Body of pancreas (tissue), 4 donors: Measurements from ENCODE around the gene C5orf24. TPM values are rescaled to one million over a fixed set of nuclear protein-coding genes. Genes with fewer than 3 reads are reported as not detected.

ENCODE experiments used
- ATAC-seq: fragments of 150-250 bp; one replicate; pipeline ENCODE4 v1.9.1; 2016
- DNase-seq, 4 donors: peaks; one replicate each; pipeline ENCODE4 v3.0.0-alpha.2; 2019
- H3K27ac ChIP-seq, 4 donors: fragments of 200-600 bp; sonication (generic); 1 replicate in 3 of 4; 2 replicates in 1 of 4; pipeline versions ENCODE4 v1.5.1 to v1.6.1; 2016 to 2019; ENCODE audit warnings: mild to moderate bottlenecking in 1 of 4, mixed read lengths in 1 of 4, moderate library complexity in 1 of 4
- H3K27me3 ChIP-seq, 2 donors: fragments of 200-600 bp; sonication (generic); one replicate each; pipeline ENCODE4 v1.6.0; 2016; ENCODE audit warnings: mild to moderate bottlenecking in 1 of 2
- H3K36me3 ChIP-seq, 2 donors: fragments of 200-600 bp; sonication (generic); replicated peaks in 1 of 2; 2 replicates each; pipeline ENCODE4 v1.5.1; 2016; ENCODE audit warnings: low read depth in 2 of 2; ENCODE audit not compliant: insufficient read depth in 1 of 2
- H3K4me1 ChIP-seq: fragments of 200-600 bp; sonication (generic); one replicate; pipeline ENCODE4 v1.6.0; 2016
- H3K4me3 ChIP-seq, 2 donors: fragments of 200-600 bp; sonication (generic); 1 replicate in 1 of 2; 2 replicates in 1 of 2; pipeline ENCODE4 v1.5.1; 2016 to 2019
- H3K9me3 ChIP-seq, 3 donors: fragments of 200-600 bp; sonication (generic); 1 replicate in 2 of 3; 2 replicates in 1 of 3; pipeline ENCODE4 v1.5.1; 2016
- POLR2A ChIP-seq, 3 donors: fragments of 450-650 bp; IDR thresholded peaks; one replicate each; pipeline ENCODE4 v1.6.1; 2016; ENCODE audit warnings: antibody characterized with exemption in 3 of 3, mild to moderate bottlenecking in 2 of 3
- WGBS, 2 donors: methylation state at CpG; one replicate each; pipeline ENCODE4 v1.1.5; 2017; 5-methylcytosine and 5-hydroxymethylcytosine counted together
- intact Hi-C: fragments of 100-400 bp; cut with DNase I; formaldehyde crosslinking; loops from one replicate; pipeline ENCODE4 v1.15.1; 2023
- total RNA-seq, 2 donors: library from RNA; depleted of rRNA; stranded (reverse); fragments of >200 nt; gene quantifications; one replicate each; pipeline ENCODE4 v1.1.0, GENCODE V29; 2016
- TF ChIP-seq, protein P1 (sequence below), 7 experiments: fragments of 450-650 bp in 4 of 7; fragments of 200-600 bp in 3 of 7; sonication (generic) in 3 of 7; IDR thresholded peaks; one replicate each; pipeline ENCODE4 v1.5.1; 2016 to 2019; ENCODE audit warnings: antibody characterized with exemption in 7 of 7

The C5orf24 gene
- total RNA-seq, 2 donors from 2014 or later: 15.3 to 20.1 TPM

DNA sequence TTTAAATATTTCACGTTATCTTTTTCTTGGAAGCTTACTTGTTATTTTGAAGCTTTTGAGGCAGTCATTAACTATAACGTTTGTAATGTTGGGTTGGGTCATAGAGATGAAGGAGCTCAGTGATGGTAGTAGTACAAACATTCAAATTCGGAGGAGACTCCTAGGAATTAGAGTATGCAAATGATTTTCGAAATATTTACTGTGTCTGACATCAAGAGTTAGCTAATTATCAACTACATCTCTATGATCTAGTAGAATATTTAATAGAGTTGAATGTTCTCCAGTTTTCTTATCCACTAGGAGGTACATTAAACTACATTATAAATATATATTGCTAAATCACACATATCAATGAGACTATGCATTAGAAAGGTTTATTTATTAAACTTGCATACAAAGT is 28.8 kb upstream of the C5orf24 start:
- Histone ChIP-seq H3K9me3 (no peaks in the 10 kb centered on the region), H3K27ac (no peak overlapping the region), H3K4me3 (no peak overlapping the region), H3K36me3 (peaks cover 11 to 20% of the 10 kb centered on the region in 2 donors), H3K4me1 (no peaks in the 10 kb centered on the region), H3K27me3 (no peaks in the 10 kb centered on the region)
- intact Hi-C loops: no loop called here
- DNase-seq (no peak), ATAC-seq (no peak)
- WGBS, 2 donors: 60 to 71% methylated on average over 4 of the region's 4 CpGs
- TF ChIP-seq, protein P1, sequence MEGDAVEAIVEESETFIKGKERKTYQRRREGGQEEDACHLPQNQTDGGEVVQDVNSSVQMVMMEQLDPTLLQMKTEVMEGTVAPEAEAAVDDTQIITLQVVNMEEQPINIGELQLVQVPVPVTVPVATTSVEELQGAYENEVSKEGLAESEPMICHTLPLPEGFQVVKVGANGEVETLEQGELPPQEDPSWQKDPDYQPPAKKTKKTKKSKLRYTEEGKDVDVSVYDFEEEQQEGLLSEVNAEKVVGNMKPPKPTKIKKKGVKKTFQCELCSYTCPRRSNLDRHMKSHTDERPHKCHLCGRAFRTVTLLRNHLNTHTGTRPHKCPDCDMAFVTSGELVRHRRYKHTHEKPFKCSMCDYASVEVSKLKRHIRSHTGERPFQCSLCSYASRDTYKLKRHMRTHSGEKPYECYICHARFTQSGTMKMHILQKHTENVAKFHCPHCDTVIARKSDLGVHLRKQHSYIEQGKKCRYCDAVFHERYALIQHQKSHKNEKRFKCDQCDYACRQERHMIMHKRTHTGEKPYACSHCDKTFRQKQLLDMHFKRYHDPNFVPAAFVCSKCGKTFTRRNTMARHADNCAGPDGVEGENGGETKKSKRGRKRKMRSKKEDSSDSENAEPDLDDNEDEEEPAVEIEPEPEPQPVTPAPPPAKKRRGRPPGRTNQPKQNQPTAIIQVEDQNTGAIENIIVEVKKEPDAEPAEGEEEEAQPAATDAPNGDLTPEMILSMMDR (IDR thresholded peaks at IDR 0.05): no peak
- TF ChIP-seq POLR2A (IDR thresholded peaks at IDR 0.05): no peak

DNA sequence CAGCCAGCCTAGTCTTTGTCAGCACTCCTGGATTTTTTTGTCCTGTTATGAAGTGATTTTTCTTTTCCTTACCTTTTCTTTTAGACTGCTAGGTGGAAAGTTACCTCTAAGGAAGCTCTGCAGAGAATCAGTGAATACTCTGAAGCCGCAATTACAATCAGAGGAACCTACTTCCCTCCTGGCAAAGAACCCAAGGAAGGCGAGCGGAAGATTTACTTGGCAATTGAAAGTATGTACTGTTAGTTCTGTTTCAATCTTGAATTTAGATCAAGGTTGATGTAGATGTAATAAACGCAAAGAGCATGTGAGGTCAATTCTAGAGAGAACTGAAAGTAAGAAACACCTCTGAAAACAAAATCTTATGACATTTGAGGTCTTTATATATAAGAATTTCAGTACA is 27.0 kb upstream of the C5orf24 start:
- intact Hi-C loops: no loop called here
- WGBS, 2 donors: 84 to 86% methylated on average over 4 of the region's 4 CpGs
- peaks cover 11 to 19% of the 10 kb centered on the region in 2 donors for H3K36me3 ChIP-seq

DNA sequence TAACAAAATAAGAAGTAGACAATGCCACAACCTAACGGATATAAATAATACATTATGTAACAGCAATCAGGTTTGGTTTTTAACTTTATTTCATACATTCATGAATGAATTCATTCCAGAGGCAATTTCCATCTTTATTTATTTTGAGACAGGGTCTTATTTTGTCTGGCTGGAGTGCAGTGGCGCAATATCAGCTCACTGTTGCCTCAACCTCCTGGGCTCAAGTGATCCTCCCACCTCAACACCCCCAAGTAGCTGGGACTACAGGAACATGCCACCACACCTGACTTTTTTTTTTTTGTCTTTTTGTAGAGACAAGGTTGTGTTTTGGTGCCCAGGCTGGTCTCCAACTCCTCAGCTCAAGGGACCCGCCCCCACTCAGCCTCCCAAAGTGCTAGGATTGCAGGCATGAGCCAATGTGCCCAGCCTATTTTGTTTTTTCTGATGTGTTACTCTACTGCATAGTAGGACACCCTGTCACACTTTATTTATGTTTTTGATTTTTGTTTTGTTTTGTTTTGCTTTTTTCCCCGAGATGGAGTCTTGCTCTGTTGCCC is 26.3 kb upstream of the C5orf24 start:
- ATAC-seq (no peak), DNase-seq (no peak)
- intact Hi-C loops: no loop called here
- no peaks in the 10 kb centered on the region for H3K27me3 ChIP-seq
- H3K36me3 ChIP-seq: peaks cover 11 to 19% of the 10 kb centered on the region in 2 donors
- WGBS, 2 donors: 88 to 95% methylated on average over 4 of the region's 4 CpGs
- H3K27ac ChIP-seq: no peak overlapping the region
- H3K4me1 ChIP-seq: no peaks in the 10 kb centered on the region
- TF ChIP-seq, protein P1 (IDR thresholded peaks at IDR 0.05): no peak
- no peak for TF ChIP-seq POLR2A (IDR thresholded peaks at IDR 0.05)
- no peak overlapping the region for H3K4me3 ChIP-seq
- no peaks in the 10 kb centered on the region for H3K9me3 ChIP-seq

More for the DNA sequence above, 27.0 kb upstream of the C5orf24 start:
- no peak overlapping the region for H3K27ac ChIP-seq
- no peak for TF ChIP-seq POLR2A (IDR thresholded peaks at IDR 0.05)
- TF ChIP-seq, protein P1 (IDR thresholded peaks at IDR 0.05): no peak
- no peak overlapping the region for H3K4me3 ChIP-seq
- DNase-seq (no peak), ATAC-seq (no peak)
- no peaks in the 10 kb centered on the region for H3K9me3 ChIP-seq
- no peaks in the 10 kb centered on the region for H3K4me1 ChIP-seq
- no peaks in the 10 kb centered on the region for H3K27me3 ChIP-seq

DNA sequence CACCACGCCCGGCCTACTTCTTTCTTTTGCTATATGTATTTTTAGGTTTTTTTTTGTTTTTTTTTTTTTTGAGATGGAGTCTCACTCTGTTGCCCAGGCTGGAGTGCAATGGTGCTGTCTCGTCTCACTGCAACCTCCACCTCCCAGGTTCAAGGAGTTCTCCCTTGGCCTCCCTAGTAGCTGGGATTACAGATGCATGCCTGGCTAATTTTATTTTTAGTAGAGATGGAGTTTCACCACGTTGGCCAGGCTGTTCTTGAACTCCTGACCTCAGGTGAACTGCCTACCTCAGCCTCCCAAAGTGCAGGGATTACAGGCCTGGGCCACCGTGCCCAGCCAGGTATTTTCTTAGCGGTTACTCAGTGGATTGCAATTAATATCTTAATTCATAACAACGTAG is 23.9 kb upstream of the C5orf24 start:
- H3K4me3 ChIP-seq: no peak overlapping the region
- intact Hi-C loops: no loop called here
- H3K4me1 ChIP-seq: no peaks in the 10 kb centered on the region
- TF ChIP-seq, protein P1 (IDR thresholded peaks at IDR 0.05): no peak
- no peak for TF ChIP-seq POLR2A (IDR thresholded peaks at IDR 0.05)
- H3K9me3 ChIP-seq: no peaks in the 10 kb centered on the region
- H3K27me3 ChIP-seq: no peaks in the 10 kb centered on the region
- DNase-seq (no peak), ATAC-seq (no peak)
- WGBS, 2 donors: 83 to 85% methylated on average over 7 of the region's 7 CpGs
- peaks cover 11 to 21% of the 10 kb centered on the region in 2 donors for H3K36me3 ChIP-seq
- no peak overlapping the region for H3K27ac ChIP-seq

DNA sequence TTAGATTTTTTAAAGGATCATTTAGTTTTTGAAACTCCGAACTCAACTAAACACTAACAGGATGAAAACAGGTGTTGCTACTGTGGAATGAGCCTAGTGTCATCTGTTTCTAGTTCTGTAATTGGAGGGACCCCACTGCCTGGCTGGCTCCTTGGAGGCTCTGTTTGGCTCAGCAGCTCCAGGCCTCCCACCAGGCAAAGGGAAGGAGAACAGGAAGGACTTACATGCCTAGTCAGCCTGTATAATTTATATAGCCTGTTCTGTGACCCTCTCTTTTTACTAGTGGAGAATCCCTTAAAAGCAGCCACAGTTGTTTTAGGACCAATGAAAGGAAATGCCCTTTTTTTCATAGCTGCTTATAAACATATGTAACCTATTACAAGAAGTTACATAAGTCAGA is 21.1 kb upstream of the C5orf24 start:
- Histone ChIP-seq H3K4me3 (no peak overlapping the region), H3K27me3 (no peaks in the 10 kb centered on the region), H3K4me1 (no peaks in the 10 kb centered on the region), H3K36me3 (peaks cover 6 to 28% of the 10 kb centered on the region in 2 donors), H3K27ac (no peak overlapping the region), H3K9me3 (no peaks in the 10 kb centered on the region)
- WGBS, 2 donors: 100% methylated on average over 1 of the region's 1 CpG
- intact Hi-C loops: no loop called here
- TF ChIP-seq, protein P1 (IDR thresholded peaks at IDR 0.05): no peak
- TF ChIP-seq POLR2A (IDR thresholded peaks at IDR 0.05): no peak
- no peak for ATAC-seq
- no peak for DNase-seq
